Measurements from ENCODE around the gene PLD5.
A peak's percentile ranks its signal among the peaks of the same experiment; 100 is the strongest.
"Not testable (repeated sequence)": the region's sequence is repeated elsewhere in the genome, so short reads cannot be mapped to it uniquely, and the experiment has no call there.

PLD5 gene

GRCh38 chr1:242139442-242139841, 385.1 kb downstream of the PLD5 start:
- DNase-seq = no peak

- no peak for DNase-seq
Observed at GRCh38 chr1:242133796-242134195, 390.7 kb downstream of the PLD5 start.

- DNase-seq = no peak
Observed at GRCh38 chr1:242133351-242133750, 391.1 kb downstream of the PLD5 start.

GRCh38 chr1:242132121-242132817, 392.2 kb downstream of the PLD5 start:
- no peak for DNase-seq

- DNase-seq = peak; percentile 58
Observed at GRCh38 chr1:242128951-242129502, 395.5 kb downstream of the PLD5 start.

GRCh38 chr1:242120432-242120831, 404.1 kb downstream of the PLD5 start:
- DNase-seq = no peak

GRCh38 chr1:242100921-242101320, 423.6 kb downstream of the PLD5 start:
- no peak for DNase-seq

GRCh38 chr1:242097283-242097682, 427.2 kb downstream of the PLD5 start:
- DNase-seq = not testable (repeated sequence)

GRCh38 chr1:242093116-242093515, 431.4 kb downstream of the PLD5 start:
- DNase-seq = no peak

GRCh38 chr1:242089911-242090310, 434.6 kb downstream of the PLD5 start:
- DNase-seq = no peak

GRCh38 chr1:242088875-242089274, 435.6 kb downstream of the PLD5 start:
- DNase-seq = no peak

- DNase-seq = no peak
Observed at GRCh38 chr1:242086706-242087105, 437.8 kb downstream of the PLD5 start.

GRCh38 chr1:242086093-242086492, 438.4 kb downstream of the PLD5 start:
- DNase-seq = no peak

- no peak for DNase-seq
Observed at GRCh38 chr1:242083742-242084141, 440.8 kb downstream of the PLD5 start.

GRCh38 chr1:242081446-242081845, 443.1 kb downstream of the PLD5 start:
- DNase-seq = no peak

- no peak for DNase-seq
Observed at GRCh38 chr1:242065813-242066212, 458.7 kb downstream of the PLD5 start.

- DNase-seq = no peak
Observed at GRCh38 chr1:242062271-242062670, 462.2 kb downstream of the PLD5 start.

GRCh38 chr1:242059976-242060375, 464.5 kb downstream of the PLD5 start:
- DNase-seq = no peak

- DNase-seq = not testable (repeated sequence)
Observed at GRCh38 chr1:242058582-242058981, 465.9 kb downstream of the PLD5 start.

- DNase-seq = not testable (repeated sequence)
Observed at GRCh38 chr1:242058181-242058580, 466.3 kb downstream of the PLD5 start.

- DNase-seq = no peak
Observed at GRCh38 chr1:242057745-242058115, 466.8 kb downstream of the PLD5 start.

- DNase-seq = no peak
Observed at GRCh38 chr1:242056988-242057744, 467.3 kb downstream of the PLD5 start.

- DNase-seq = no peak
Observed at GRCh38 chr1:242055749-242056320, 468.7 kb downstream of the PLD5 start.

- no peak for DNase-seq
Observed at GRCh38 chr1:242043165-242043564, 481.3 kb downstream of the PLD5 start.

Measured in NCI-H1694 (cell line).